Measurements from ENCODE around the gene CD44. TPM values are rescaled to one million over a fixed set of nuclear protein-coding genes. Genes with fewer than 3 reads are reported as not detected.

CD44 gene
- total RNA-seq, 3 donors from 2014 or later (not counting 1 experiment from before 2014, with no cell fraction given), result 354 to 638 (median 490) TPM

GRCh38 chr11:35182317-35182939 lies 43.5 kb downstream of the CD44 start:
- intact Hi-C loops (cut with micrococcal nuclease), result no loop called here
- peaks cover 83% of the 10 kb centered on the region for H3K36me3 ChIP-seq (ENCODE audit: control insufficient read depth, insufficient read depth, low read length)
- H3K4me3 Mint-ChIP-seq, result no peak overlapping the region
- ATAC-seq, result peak in 1 of 3 donors; percentile 33
- H3K4me3 ChIP-seq (ENCODE audit: low read length), result no peak overlapping the region
- peak overlapping the region; percentile 57 to 70 for H3K27ac Mint-ChIP-seq
- WGBS (ENCODE audit: insufficient coverage), result 75% methylated on average over 2 of the region's 6 CpGs
- DNase-seq, result no peak
- H3K27ac ChIP-seq (ENCODE audit: low read length), result no peak overlapping the region
- peaks cover 27% of the 10 kb centered on the region for H3K4me1 ChIP-seq (ENCODE audit: control insufficient read depth, insufficient read depth, low read length)
- peaks cover 51 to 66% of the 10 kb centered on the region in 2 donors for H3K4me1 Mint-ChIP-seq
- no peaks in the 10 kb centered on the region for H3K27me3 ChIP-seq (ENCODE audit: control insufficient read depth, insufficient read depth, low read length)
- TF ChIP-seq, protein P1, sequence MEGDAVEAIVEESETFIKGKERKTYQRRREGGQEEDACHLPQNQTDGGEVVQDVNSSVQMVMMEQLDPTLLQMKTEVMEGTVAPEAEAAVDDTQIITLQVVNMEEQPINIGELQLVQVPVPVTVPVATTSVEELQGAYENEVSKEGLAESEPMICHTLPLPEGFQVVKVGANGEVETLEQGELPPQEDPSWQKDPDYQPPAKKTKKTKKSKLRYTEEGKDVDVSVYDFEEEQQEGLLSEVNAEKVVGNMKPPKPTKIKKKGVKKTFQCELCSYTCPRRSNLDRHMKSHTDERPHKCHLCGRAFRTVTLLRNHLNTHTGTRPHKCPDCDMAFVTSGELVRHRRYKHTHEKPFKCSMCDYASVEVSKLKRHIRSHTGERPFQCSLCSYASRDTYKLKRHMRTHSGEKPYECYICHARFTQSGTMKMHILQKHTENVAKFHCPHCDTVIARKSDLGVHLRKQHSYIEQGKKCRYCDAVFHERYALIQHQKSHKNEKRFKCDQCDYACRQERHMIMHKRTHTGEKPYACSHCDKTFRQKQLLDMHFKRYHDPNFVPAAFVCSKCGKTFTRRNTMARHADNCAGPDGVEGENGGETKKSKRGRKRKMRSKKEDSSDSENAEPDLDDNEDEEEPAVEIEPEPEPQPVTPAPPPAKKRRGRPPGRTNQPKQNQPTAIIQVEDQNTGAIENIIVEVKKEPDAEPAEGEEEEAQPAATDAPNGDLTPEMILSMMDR (IDR thresholded peaks at IDR 0.05), result no peak
- H3K36me3 Mint-ChIP-seq, result peaks cover 31% of the 10 kb centered on the region
- H3K27me3 Mint-ChIP-seq (ENCODE audit: low read depth in 2 of 2), result no peaks in the 10 kb centered on the region
- no peaks in the 10 kb centered on the region for H3K9me3 Mint-ChIP-seq
- no peaks in the 10 kb centered on the region for H3K9me3 ChIP-seq (ENCODE audit: control insufficient read depth, insufficient read depth, low read length)

DNA sequence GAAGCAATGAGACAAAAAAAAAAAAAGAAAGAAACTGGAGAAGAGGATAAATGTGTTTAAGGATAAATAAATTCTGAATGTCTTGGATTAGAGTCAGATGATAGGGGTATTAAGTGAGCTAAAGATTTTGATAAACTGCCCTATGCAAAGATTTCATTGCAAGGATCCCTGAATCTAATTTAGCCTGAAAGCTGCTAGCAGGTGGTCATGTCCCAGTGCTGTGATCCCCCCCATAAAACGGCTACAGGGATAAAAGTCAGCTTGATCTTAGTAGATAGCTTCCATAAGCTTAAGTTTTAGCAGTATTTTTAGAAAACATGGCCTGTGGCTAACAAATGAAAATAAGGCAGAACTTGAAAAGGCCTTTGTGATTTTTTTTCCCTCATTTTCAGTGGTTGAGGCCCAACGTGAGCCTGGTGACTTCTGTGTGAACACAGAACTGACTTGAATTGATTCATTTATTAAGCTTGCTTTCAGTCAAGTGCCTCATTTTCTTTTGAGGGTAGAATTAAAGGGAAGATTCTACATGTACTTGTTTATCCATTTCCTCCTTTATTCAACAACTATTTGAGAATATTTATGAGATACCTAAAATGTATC lies 44.5 kb downstream of the CD44 start:
- DNase-seq (no peak), ATAC-seq (no peak)
- Histone ChIP-seq H3K27ac (ENCODE audit: low read length) (peak overlapping the region; percentile 9), H3K4me1 (ENCODE audit: control insufficient read depth, insufficient read depth, low read length) (peaks cover 22% of the 10 kb centered on the region), H3K36me3 (ENCODE audit: control insufficient read depth, insufficient read depth, low read length) (peaks cover 83% of the 10 kb centered on the region), H3K27me3 (ENCODE audit: control insufficient read depth, insufficient read depth, low read length) (no peaks in the 10 kb centered on the region), H3K9me3 (ENCODE audit: control insufficient read depth, insufficient read depth, low read length) (no peaks in the 10 kb centered on the region), H3K4me3 (ENCODE audit: low read length) (no peak overlapping the region)
- Mint-ChIP-seq H3K4me3 (no peak overlapping the region), H3K27ac (peak overlapping the region; percentile 57 to 70), H3K9me3 (no peaks in the 10 kb centered on the region), H3K36me3 (peaks cover 31% of the 10 kb centered on the region), H3K27me3 (ENCODE audit: low read depth in 2 of 2) (no peaks in the 10 kb centered on the region), H3K4me1 (peaks cover 41 to 62% of the 10 kb centered on the region in 2 donors)
- intact Hi-C loops (cut with micrococcal nuclease), result no loop called here
- 75% methylated on average over 2 of the region's 2 CpGs for WGBS (ENCODE audit: insufficient coverage)
- TF ChIP-seq, protein P1 (IDR thresholded peaks at IDR 0.05), result no peak

GRCh38 chr11:35185696-35186095 lies 46.7 kb downstream of the CD44 start:
- Mint-ChIP-seq H3K27ac (peak overlapping the region; percentile 29 to 59), H3K9me3 (no peaks in the 10 kb centered on the region), H3K4me1 (peaks cover 29 to 50% of the 10 kb centered on the region in 2 donors), H3K36me3 (peaks cover 34% of the 10 kb centered on the region), H3K27me3 (ENCODE audit: low read depth in 2 of 2) (no peaks in the 10 kb centered on the region), H3K4me3 (no peak overlapping the region)
- Histone ChIP-seq H3K9me3 (ENCODE audit: control insufficient read depth, insufficient read depth, low read length) (no peaks in the 10 kb centered on the region), H3K36me3 (ENCODE audit: control insufficient read depth, insufficient read depth, low read length) (peaks cover 88% of the 10 kb centered on the region), H3K4me1 (ENCODE audit: control insufficient read depth, insufficient read depth, low read length) (peaks cover 8% of the 10 kb centered on the region), H3K4me3 (ENCODE audit: low read length) (no peak overlapping the region), H3K27ac (ENCODE audit: low read length) (no peak overlapping the region), H3K27me3 (ENCODE audit: control insufficient read depth, insufficient read depth, low read length) (no peaks in the 10 kb centered on the region)
- DNase-seq (no peak), ATAC-seq (no peak)
- WGBS (ENCODE audit: insufficient coverage), result 78% methylated on average over 2 of the region's 2 CpGs
- intact Hi-C loops (cut with micrococcal nuclease), result no loop called here
- TF ChIP-seq, protein P1 (IDR thresholded peaks at IDR 0.05), result no peak

Data from natural killer cell (primary cell).